ENCODE data around the gene FBLN2.

The FBLN2 gene

GRCh38 chr3:13549623-13550422 lies 898 bp downstream of the FBLN2 start:
- WGBS (ENCODE audit: extremely low coverage, insufficient coverage, insufficient read length): no CpG with 5 or more reads among the region's 18 CpGs
- Histone ChIP-seq H2BK120ac (ENCODE audit: insufficient read depth, low read length, poor library complexity) (no peak overlapping the region), H2AK5ac (ENCODE audit: low read length) (no peak overlapping the region), H3K18ac (ENCODE audit: low read length) (no peak overlapping the region), H4K12ac (ENCODE audit: low read depth, low read length) (no peak overlapping the region), H4K91ac (ENCODE audit: low read depth, low read length) (no peak overlapping the region), H3K14ac (ENCODE audit: low read length) (no peak overlapping the region), H3K23ac (ENCODE audit: low read length) (no peak overlapping the region), H3K9ac (ENCODE audit: low read length) (no peak overlapping the region), H4K8ac (ENCODE audit: low read depth, low read length) (no peak overlapping the region), H3K27ac (ENCODE audit: low read depth, low read length) (no peak overlapping the region), H3K79me2 (ENCODE audit: control insufficient read depth, insufficient read depth, low read length, poor library complexity) (no peaks in the 10 kb centered on the region), H3K4me1 (ENCODE audit: control insufficient read depth in 1 of 2, insufficient read depth in 2 of 2, low read length in 2 of 2) (peaks cover 12 to 16% of the 10 kb centered on the region in 2 experiments), H3K27me3 (ENCODE audit: insufficient read depth, low read length) (no peaks in the 10 kb centered on the region), H3K9me3 (ENCODE audit: insufficient read depth, low read depth, low read length) (peaks cover 1% of the 10 kb centered on the region), H3K4ac (ENCODE audit: low read depth, low read length) (no peak overlapping the region), H3K36me3 (ENCODE audit: control insufficient read depth in 1 of 2, insufficient read depth in 2 of 2, low read length in 2 of 2) (no peaks in the 10 kb centered on the region), H2AFZ (ENCODE audit: insufficient read depth, low read length, poor library complexity) (no peak overlapping the region), H2BK12ac (ENCODE audit: low read length) (no peak overlapping the region), H3K4me3 (ENCODE audit: low read depth, low read length) (no peak overlapping the region), H2BK5ac (ENCODE audit: low read depth, low read length, poor library complexity) (no peak overlapping the region), H3K4me2 (ENCODE audit: low read length) (no peak overlapping the region), H3K79me1 (ENCODE audit: low read length) (peaks cover 5% of the 10 kb centered on the region)
- no peak for DNase-seq

GRCh38 chr3:13550423-13550690 lies 1.4 kb downstream of the FBLN2 start:
- no peak overlapping the region for H4K91ac ChIP-seq (ENCODE audit: low read depth, low read length)
- peak; percentile 46 to 72 for DNase-seq
- no peak overlapping the region for H3K23ac ChIP-seq (ENCODE audit: low read length)
- H3K9me3 ChIP-seq (ENCODE audit: insufficient read depth, low read depth, low read length): peaks cover 1% of the 10 kb centered on the region
- no peak overlapping the region for H4K8ac ChIP-seq (ENCODE audit: low read depth, low read length)
- H2BK12ac ChIP-seq (ENCODE audit: low read length): no peak overlapping the region
- no peak overlapping the region for H4K12ac ChIP-seq (ENCODE audit: low read depth, low read length)
- no peaks in the 10 kb centered on the region for H3K27me3 ChIP-seq (ENCODE audit: insufficient read depth, low read length)
- peaks cover 5% of the 10 kb centered on the region for H3K79me1 ChIP-seq (ENCODE audit: low read length)
- H3K4ac ChIP-seq (ENCODE audit: low read depth, low read length): no peak overlapping the region
- no peak overlapping the region for H2AK5ac ChIP-seq (ENCODE audit: low read length)
- H2BK120ac ChIP-seq (ENCODE audit: insufficient read depth, low read length, poor library complexity): no peak overlapping the region
- H3K79me2 ChIP-seq (ENCODE audit: control insufficient read depth, insufficient read depth, low read length, poor library complexity): no peaks in the 10 kb centered on the region
- H3K4me3 ChIP-seq (ENCODE audit: low read depth, low read length): no peak overlapping the region
- no peak overlapping the region for H3K18ac ChIP-seq (ENCODE audit: low read length)
- no peak overlapping the region for H3K9ac ChIP-seq (ENCODE audit: low read length)
- no peak overlapping the region for H3K27ac ChIP-seq (ENCODE audit: low read depth, low read length)
- H2BK5ac ChIP-seq (ENCODE audit: low read depth, low read length, poor library complexity): no peak overlapping the region
- WGBS (ENCODE audit: extremely low coverage, insufficient coverage, insufficient read length): no CpG with 5 or more reads among the region's 2 CpGs
- H3K4me2 ChIP-seq (ENCODE audit: low read length): no peak overlapping the region
- H3K36me3 ChIP-seq (ENCODE audit: control insufficient read depth in 1 of 2, insufficient read depth in 2 of 2, low read length in 2 of 2): no peaks in the 10 kb centered on the region
- no peak overlapping the region for H2AFZ ChIP-seq (ENCODE audit: insufficient read depth, low read length, poor library complexity)
- no peak overlapping the region for H3K14ac ChIP-seq (ENCODE audit: low read length)
- H3K4me1 ChIP-seq (ENCODE audit: control insufficient read depth in 1 of 2, insufficient read depth in 2 of 2, low read length in 2 of 2): peaks cover 12 to 16% of the 10 kb centered on the region in 2 experiments

- WGBS (ENCODE audit: extremely low coverage, insufficient coverage, insufficient read length): no CpG with 5 or more reads among the region's 13 CpGs
- Histone ChIP-seq H3K9me3 (ENCODE audit: insufficient read depth, low read depth, low read length) (peaks cover 1% of the 10 kb centered on the region), H4K91ac (ENCODE audit: low read depth, low read length) (no peak overlapping the region), H3K79me1 (ENCODE audit: low read length) (peaks cover 5% of the 10 kb centered on the region), H4K8ac (ENCODE audit: low read depth, low read length) (no peak overlapping the region), H2BK5ac (ENCODE audit: low read depth, low read length, poor library complexity) (no peak overlapping the region), H3K23ac (ENCODE audit: low read length) (no peak overlapping the region), H3K9ac (ENCODE audit: low read length) (no peak overlapping the region), H3K36me3 (ENCODE audit: control insufficient read depth in 1 of 2, insufficient read depth in 2 of 2, low read length in 2 of 2) (no peaks in the 10 kb centered on the region), H3K4ac (ENCODE audit: low read depth, low read length) (no peak overlapping the region), H3K79me2 (ENCODE audit: control insufficient read depth, insufficient read depth, low read length, poor library complexity) (no peaks in the 10 kb centered on the region), H2AFZ (ENCODE audit: insufficient read depth, low read length, poor library complexity) (no peak overlapping the region), H4K12ac (ENCODE audit: low read depth, low read length) (no peak overlapping the region), H2BK120ac (ENCODE audit: insufficient read depth, low read length, poor library complexity) (no peak overlapping the region), H3K4me1 (ENCODE audit: control insufficient read depth in 1 of 2, insufficient read depth in 2 of 2, low read length in 2 of 2) (peaks cover 12 to 18% of the 10 kb centered on the region in 2 experiments), H3K14ac (ENCODE audit: low read length) (no peak overlapping the region), H2BK12ac (ENCODE audit: low read length) (no peak overlapping the region), H3K4me2 (ENCODE audit: low read length) (no peak overlapping the region), H3K27ac (ENCODE audit: low read depth, low read length) (no peak overlapping the region), H3K27me3 (ENCODE audit: insufficient read depth, low read length) (no peaks in the 10 kb centered on the region), H3K18ac (ENCODE audit: low read length) (no peak overlapping the region), H2AK5ac (ENCODE audit: low read length) (no peak overlapping the region), H3K4me3 (ENCODE audit: low read depth, low read length) (no peak overlapping the region)
- DNase-seq: no peak
These were observed 2.0 kb downstream of the FBLN2 start for GRCh38 chr3:13550791-13551360.

- peaks cover 18 to 22% of the 10 kb centered on the region in 2 experiments for H3K4me1 ChIP-seq (ENCODE audit: control insufficient read depth in 1 of 2, insufficient read depth in 2 of 2, low read length in 2 of 2)
- no peak overlapping the region for H3K18ac ChIP-seq (ENCODE audit: low read length)
- H3K4ac ChIP-seq (ENCODE audit: low read depth, low read length): no peak overlapping the region
- H3K4me3 ChIP-seq (ENCODE audit: low read depth, low read length): no peak overlapping the region
- peaks cover 3% of the 10 kb centered on the region for H3K9me3 ChIP-seq (ENCODE audit: insufficient read depth, low read depth, low read length)
- H2BK5ac ChIP-seq (ENCODE audit: low read depth, low read length, poor library complexity): no peak overlapping the region
- H3K79me1 ChIP-seq (ENCODE audit: low read length): peaks cover 5% of the 10 kb centered on the region
- no peak overlapping the region for H3K4me2 ChIP-seq (ENCODE audit: low read length)
- no peak overlapping the region for H4K8ac ChIP-seq (ENCODE audit: low read depth, low read length)
- no peak overlapping the region for H2AFZ ChIP-seq (ENCODE audit: insufficient read depth, low read length, poor library complexity)
- no peak overlapping the region for H3K27ac ChIP-seq (ENCODE audit: low read depth, low read length)
- no peak for DNase-seq
- H4K12ac ChIP-seq (ENCODE audit: low read depth, low read length): no peak overlapping the region
- no peak overlapping the region for H3K23ac ChIP-seq (ENCODE audit: low read length)
- no peaks in the 10 kb centered on the region for H3K27me3 ChIP-seq (ENCODE audit: insufficient read depth, low read length)
- no peak overlapping the region for H2AK5ac ChIP-seq (ENCODE audit: low read length)
- H3K36me3 ChIP-seq (ENCODE audit: control insufficient read depth in 1 of 2, insufficient read depth in 2 of 2, low read length in 2 of 2): no peaks in the 10 kb centered on the region
- no peak overlapping the region for H2BK12ac ChIP-seq (ENCODE audit: low read length)
- no CpG with 5 or more reads among the region's 28 CpGs for WGBS (ENCODE audit: extremely low coverage, insufficient coverage, insufficient read length)
- no peak overlapping the region for H3K14ac ChIP-seq (ENCODE audit: low read length)
- no peaks in the 10 kb centered on the region for H3K79me2 ChIP-seq (ENCODE audit: control insufficient read depth, insufficient read depth, low read length, poor library complexity)
- H2BK120ac ChIP-seq (ENCODE audit: insufficient read depth, low read length, poor library complexity): no peak overlapping the region
- H4K91ac ChIP-seq (ENCODE audit: low read depth, low read length): no peak overlapping the region
- no peak overlapping the region for H3K9ac ChIP-seq (ENCODE audit: low read length)
These were observed 4.1 kb downstream of the FBLN2 start for GRCh38 chr3:13552857-13553652.
